SH-SY5Y (cell line): ENCODE data around the gene CAMLG.

Experiments used
- GATA2 ChIP-seq: IDR thresholded peaks from 2 replicates; pipeline ENCODE4 v1.6.1; 2011; ENCODE audit warnings: mild to moderate bottlenecking, low read depth, low read length
- GATA3 ChIP-seq: IDR thresholded peaks from 2 replicates; pipeline ENCODE4 v1.6.1; 2011; ENCODE audit warnings: low read depth, mild to moderate bottlenecking, low read length, moderate library complexity

The CAMLG gene

GRCh38 chr5:134769206-134769605, 30.9 kb downstream of the CAMLG start:
- TF ChIP-seq GATA3 (no peak), GATA2 (no peak)

- no peak for TF ChIP-seq GATA3
- TF ChIP-seq GATA2, result no peak
These were observed 34.2 kb downstream of the CAMLG start for GRCh38 chr5:134772461-134773125.

GRCh38 chr5:134777366-134777765, 39.0 kb downstream of the CAMLG start:
- TF ChIP-seq GATA3, result no peak
- no peak for TF ChIP-seq GATA2

GRCh38 chr5:134784241-134784920, 46.0 kb downstream of the CAMLG start:
- no peak for TF ChIP-seq GATA2
- no peak for TF ChIP-seq GATA3

- TF ChIP-seq GATA2 (no peak), GATA3 (no peak)
These were observed 46.7 kb downstream of the CAMLG start for GRCh38 chr5:134784946-134785620.

- TF ChIP-seq GATA3, result no peak
- TF ChIP-seq GATA2, result no peak
These were observed 49.3 kb downstream of the CAMLG start for GRCh38 chr5:134787692-134788091.

- TF ChIP-seq GATA2, result no peak
- no peak for TF ChIP-seq GATA3
These were observed 53.2 kb downstream of the CAMLG start for GRCh38 chr5:134791580-134791979.

GRCh38 chr5:134792286-134792685, 53.9 kb downstream of the CAMLG start:
- TF ChIP-seq GATA3 (no peak), GATA2 (no peak)

- TF ChIP-seq GATA2, result no peak
- no peak for TF ChIP-seq GATA3
These were observed 54.8 kb downstream of the CAMLG start for GRCh38 chr5:134793111-134793510.

GRCh38 chr5:134794082-134794481, 55.7 kb downstream of the CAMLG start:
- TF ChIP-seq GATA2 (no peak), GATA3 (no peak)

- TF ChIP-seq GATA2, result no peak
These were observed 56.5 kb downstream of the CAMLG start for GRCh38 chr5:134794819-134795218.

- TF ChIP-seq GATA2 (no peak), GATA3 (no peak)
These were observed 60.1 kb downstream of the CAMLG start for GRCh38 chr5:134798468-134798867.
